Epithelial cell of esophagus (primary cell): ENCODE results near the gene PLEKHA4.
A peak's percentile ranks its signal among the peaks of the same experiment; 100 is the strongest.

ENCODE experiments used
- DNase-seq: peaks from one replicate; pipeline ENCODE4 v3.0.0; 2010; ENCODE audit warnings: low read depth
- H3K4me3 ChIP-seq: 2 replicates; pipeline ENCODE4 v1.5.1; 2011; ENCODE audit warnings: mild to moderate bottlenecking, low read length, control low read depth
- TF ChIP-seq, protein P1 (sequence below): IDR thresholded peaks from 2 replicates; pipeline ENCODE4 v1.5.1; 2011; ENCODE audit warnings: low read depth, mild to moderate bottlenecking, low read length, control low read depth, inconsistent platforms; ENCODE audit not compliant: insufficient read depth; ENCODE audit errors: missing control alignments

Gene PLEKHA4

GRCh38 chr19:48867123-48867745, 1.2 kb downstream of the PLEKHA4 start:
- no peak for DNase-seq
- H3K4me3 ChIP-seq: no peak overlapping the region
- TF ChIP-seq, protein P1, sequence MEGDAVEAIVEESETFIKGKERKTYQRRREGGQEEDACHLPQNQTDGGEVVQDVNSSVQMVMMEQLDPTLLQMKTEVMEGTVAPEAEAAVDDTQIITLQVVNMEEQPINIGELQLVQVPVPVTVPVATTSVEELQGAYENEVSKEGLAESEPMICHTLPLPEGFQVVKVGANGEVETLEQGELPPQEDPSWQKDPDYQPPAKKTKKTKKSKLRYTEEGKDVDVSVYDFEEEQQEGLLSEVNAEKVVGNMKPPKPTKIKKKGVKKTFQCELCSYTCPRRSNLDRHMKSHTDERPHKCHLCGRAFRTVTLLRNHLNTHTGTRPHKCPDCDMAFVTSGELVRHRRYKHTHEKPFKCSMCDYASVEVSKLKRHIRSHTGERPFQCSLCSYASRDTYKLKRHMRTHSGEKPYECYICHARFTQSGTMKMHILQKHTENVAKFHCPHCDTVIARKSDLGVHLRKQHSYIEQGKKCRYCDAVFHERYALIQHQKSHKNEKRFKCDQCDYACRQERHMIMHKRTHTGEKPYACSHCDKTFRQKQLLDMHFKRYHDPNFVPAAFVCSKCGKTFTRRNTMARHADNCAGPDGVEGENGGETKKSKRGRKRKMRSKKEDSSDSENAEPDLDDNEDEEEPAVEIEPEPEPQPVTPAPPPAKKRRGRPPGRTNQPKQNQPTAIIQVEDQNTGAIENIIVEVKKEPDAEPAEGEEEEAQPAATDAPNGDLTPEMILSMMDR: no peak

DNA sequence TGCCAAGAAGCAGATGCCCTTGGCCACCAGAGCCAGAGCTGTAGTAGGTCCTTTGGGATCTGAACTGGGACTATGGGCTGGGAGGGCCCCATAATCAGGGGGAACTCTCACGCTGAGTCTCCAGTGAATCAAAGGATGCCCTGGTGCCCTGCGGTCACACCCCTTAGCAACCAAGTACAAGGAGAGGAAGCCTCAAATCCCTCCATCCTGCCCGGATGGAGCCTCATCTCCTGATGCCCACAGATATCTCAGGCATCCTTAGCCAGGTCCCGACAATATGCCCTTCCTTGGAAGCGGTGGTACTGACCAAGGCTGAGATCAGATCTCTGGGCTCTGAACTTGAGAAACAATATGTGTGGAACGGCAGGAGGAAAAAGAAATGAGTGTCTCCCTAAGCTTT, 1.7 kb downstream of the PLEKHA4 start:
- TF ChIP-seq, protein P1: no peak
- no peak overlapping the region for H3K4me3 ChIP-seq
- DNase-seq: no peak

GRCh38 chr19:48862827-48863226, 5.6 kb downstream of the PLEKHA4 start:
- no peak overlapping the region for H3K4me3 ChIP-seq
- TF ChIP-seq, protein P1: no peak
- no peak for DNase-seq

GRCh38 chr19:48861313-48861712, 7.1 kb downstream of the PLEKHA4 start:
- H3K4me3 ChIP-seq: no peak overlapping the region
- TF ChIP-seq, protein P1: no peak
- no peak for DNase-seq

DNA sequence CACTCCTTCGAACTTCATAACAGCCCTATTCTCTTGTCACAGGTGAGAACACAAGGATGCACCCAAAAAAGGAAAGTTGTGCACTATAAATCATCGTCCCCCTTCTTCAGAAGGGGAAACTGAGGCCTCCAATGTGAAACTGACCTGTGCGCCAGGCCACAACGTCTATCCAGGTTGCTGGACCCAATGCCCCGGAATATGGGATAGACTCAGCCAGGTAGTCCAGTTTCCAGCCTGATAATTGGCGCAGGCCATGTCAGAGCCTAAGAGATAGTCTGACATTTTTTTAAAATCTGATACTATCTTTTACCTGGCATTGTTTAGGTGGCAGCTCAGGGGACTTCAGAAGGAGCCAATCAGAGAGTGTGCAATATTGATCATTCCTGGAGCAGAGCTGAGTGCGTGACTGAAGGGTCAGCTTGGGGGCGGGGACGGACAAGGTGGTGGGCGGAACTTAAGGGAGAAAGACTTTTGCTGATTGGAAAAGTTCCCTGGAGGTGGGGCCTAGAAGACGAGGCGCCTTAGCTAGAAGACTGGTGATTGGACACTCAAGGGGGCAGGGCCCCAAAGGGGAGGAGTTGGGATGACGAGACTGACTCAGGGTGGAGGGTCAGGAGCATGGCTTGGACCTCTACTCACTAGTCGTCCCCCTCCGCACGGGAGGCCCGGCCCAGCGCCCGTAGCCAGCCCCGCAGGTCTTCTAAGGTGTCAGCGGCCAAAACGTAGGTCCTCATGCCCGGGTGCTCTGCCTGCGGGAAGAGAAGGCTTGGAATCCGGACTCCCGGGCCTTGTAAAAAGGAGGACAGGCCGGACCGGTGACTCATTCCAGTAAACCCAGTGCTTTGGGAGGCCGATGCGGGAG, 8.5 kb downstream of the PLEKHA4 start:
- no peak overlapping the region for H3K4me3 ChIP-seq
- DNase-seq: no peak
- TF ChIP-seq, protein P1: no peak

DNA sequence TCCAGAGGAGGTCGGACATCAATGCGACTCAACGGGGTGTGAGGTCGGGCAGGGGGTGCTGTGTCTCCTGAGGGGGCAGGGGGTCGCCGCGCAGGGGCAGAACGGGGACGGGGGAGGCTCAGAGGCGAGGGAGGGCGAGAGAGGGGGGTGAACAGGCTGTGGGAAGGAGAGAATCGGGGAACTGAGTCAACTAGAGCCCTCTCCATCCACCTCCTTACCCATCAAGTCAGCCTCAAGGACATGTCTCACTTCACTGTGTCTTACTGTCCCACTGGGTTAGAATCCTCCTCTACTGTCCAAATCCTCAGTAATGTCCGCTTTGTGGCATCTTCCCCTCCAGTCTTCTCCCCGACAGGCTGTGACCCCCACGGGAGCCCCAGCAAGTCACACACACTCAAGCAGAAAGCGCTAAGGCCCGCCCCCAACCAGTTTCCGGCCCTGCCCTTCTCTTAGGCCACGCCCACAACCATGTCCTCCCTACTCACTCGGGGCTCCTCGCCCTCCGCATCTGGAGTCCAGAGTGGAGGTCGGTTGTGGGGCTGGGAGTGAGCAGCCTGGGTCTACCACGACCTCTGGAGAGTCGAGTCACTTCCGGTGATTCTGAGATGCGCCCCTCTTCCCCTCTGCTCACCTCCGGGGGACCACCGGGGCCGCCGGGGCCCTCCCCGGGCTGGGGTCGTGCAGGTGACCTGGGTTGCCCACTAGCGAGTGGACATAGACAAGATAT, 9.3 kb downstream of the PLEKHA4 start:
- peak overlapping the region; percentile 21 for H3K4me3 ChIP-seq
- no peak for DNase-seq
- TF ChIP-seq, protein P1: no peak
